ENCODE results near the gene SCN2B.

SCN2B gene

DNA sequence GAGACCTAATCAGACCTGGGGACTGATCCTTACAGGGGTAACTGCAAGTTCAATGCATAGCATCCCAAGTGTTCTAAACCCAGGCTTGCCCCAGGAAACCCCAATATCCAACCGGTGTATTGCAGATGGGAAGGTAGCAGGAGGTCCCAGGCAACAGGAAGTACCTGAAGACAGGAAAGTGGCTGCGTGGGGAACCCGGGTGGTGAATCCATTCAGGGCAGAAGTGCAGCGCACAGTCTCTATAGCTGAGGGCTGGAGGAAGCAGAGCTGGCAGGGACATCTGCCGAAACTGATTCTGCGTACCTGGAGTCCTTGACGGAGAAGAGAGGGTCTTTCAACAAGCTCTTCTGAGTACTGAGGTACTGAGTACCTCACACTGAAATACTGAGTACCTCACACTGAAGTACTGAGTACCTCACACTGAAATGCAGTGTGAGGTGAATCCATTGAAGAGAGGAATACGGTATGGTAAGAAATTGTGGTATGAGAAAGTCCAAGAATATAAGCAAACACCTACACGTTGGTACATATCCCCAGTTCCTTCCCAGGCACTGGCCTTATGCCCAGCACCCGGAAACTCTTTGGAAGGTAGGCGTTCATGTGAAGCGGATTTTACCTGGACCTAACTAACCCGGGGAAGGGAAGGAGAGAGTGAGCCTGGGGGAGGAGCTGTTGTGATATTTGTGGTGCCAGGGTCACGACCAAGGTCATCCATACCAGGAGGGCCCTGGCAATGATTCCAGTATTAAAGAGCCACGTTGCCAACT is 43.9 kb downstream of the SCN2B start:
- no peak for DNase-seq

DNA sequence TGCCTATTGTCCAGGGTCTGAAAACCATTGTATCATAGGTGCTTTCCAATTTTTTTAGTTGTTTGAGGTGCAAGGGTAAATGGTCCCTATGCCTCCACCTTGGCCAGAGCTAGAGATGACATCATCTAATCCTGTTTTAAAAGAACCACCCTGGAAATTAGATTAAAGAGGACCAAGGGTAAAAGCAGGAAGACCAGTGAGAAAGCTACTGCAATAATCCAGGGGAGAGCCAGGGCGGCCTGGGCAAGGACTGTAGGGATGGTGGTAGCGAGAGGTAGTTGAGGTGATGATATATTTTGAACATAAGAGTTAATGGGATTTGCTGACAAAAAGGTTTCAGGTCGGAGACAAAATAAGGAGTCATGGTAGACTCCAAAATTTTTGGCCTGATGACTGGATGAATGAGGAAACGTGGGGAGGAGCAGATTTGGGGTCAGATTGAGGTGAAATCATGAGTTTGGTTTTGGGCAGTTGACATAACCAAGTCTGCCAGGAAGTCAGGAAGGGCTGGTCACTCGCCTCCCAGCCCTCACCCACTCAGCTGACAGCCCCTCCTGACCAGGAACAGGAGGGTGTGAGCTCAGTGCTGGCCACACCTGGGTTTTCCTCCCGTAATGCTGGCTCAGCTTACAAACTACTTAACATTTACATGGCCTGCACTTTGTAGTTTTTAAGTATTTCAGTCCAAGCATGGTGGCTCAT is 46.8 kb downstream of the SCN2B start:
- no peak for DNase-seq

- DNase-seq: no peak
These were observed 47.5 kb downstream of the SCN2B start for GRCh38 chr11:118128721-118129470.

GRCh38 chr11:118128310-118128709 is 48.1 kb downstream of the SCN2B start:
- no peak for DNase-seq

- DNase-seq: no peak
These were observed 50.2 kb downstream of the SCN2B start for GRCh38 chr11:118126082-118126838.

GRCh38 chr11:118124929-118125535 is 51.4 kb downstream of the SCN2B start:
- DNase-seq: no peak

DNA sequence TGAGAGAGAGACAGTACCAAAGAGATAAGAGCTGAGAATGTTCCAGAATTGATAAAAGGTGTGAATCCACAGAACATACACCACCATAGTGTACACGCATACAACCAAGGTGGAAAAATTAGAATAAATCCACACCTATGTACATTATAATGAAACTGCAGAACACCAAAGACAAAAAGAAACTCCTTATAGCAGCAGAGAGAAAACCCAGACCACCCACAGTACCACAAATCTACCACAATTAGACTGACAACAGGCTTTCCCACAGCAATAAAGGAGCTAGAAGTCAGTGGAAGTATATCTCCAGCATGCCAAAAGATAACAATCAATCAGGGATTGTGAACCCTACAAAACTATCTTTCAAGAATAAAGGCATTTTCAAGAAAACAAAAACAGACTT is 55.6 kb downstream of the SCN2B start:
- DNase-seq: no peak

DNA sequence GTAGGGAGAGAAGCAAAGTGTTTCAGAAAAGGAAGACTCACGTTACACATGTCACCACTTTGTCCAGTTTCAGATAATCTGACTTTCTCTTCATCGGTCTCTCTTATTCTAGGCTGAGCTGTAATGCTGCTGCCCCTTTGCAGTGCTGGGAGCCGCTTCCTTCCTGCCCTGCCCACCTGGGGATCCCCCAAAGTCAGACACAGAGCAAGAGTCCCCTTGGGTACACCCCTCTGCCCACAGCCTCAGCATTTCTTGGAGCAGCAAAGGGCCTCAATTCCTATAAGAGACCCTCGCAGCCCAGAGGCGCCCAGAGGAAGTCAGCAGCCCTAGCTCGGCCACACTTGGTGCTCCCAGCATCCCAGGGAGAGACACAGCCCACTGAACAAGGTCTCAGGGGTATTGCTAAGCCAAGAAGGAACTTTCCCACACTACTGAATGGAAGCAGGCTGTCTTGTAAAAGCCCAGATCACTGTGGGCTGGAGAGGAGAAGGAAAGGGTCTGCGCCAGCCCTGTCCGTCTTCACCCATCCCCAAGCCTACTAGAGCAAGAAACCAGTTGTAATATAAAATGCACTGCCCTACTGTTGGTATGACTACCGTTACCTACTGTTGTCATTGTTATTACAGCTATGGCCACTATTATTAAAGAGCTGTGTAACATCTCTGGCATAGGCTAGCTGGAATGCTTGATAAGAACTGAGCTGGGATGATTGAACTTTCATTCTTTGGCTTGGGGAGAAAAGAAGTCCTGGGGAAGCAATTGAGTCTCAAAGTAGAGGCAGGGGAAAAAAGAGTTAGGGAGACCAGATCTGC is 58.4 kb downstream of the SCN2B start:
- no peak for DNase-seq

DNA sequence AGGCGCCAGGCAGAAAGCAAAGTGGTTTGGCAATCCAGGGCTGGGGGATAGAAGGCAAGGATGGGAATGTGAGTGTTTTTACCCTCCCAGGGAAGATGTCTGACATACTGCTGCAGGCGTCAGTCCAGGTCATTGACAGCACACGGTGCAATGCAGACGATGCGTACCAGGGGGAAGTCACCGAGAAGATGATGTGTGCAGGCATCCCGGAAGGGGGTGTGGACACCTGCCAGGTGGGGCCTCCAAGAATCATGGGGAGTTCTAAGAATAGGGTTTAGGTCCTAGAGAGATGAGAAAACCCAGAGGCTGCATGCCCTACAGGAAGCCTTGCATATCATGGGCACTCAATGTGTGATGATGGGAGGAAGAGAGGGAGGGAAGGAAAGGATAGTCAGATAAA is 61.4 kb downstream of the SCN2B start:
- no peak for DNase-seq

DNA sequence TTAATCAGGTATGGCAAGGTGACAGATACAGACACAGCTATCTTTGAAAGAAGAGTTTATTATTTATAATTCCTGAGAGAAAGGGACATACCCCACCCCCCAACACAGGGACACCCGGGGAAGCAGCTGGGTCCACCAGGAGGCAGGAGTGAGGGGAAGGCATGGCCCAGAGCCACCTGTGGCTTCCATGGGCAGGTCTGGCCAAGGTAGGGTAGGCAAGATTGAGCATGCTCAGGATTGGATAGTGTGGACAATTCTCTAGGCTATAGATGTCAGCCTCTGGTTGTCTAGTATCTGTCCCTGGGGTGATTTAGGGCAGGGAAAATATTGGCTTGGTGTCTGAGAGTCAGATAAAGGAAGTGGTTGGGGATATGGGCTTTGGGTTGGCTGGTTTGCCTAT is 62.2 kb downstream of the SCN2B start:
- DNase-seq: no peak

DNA sequence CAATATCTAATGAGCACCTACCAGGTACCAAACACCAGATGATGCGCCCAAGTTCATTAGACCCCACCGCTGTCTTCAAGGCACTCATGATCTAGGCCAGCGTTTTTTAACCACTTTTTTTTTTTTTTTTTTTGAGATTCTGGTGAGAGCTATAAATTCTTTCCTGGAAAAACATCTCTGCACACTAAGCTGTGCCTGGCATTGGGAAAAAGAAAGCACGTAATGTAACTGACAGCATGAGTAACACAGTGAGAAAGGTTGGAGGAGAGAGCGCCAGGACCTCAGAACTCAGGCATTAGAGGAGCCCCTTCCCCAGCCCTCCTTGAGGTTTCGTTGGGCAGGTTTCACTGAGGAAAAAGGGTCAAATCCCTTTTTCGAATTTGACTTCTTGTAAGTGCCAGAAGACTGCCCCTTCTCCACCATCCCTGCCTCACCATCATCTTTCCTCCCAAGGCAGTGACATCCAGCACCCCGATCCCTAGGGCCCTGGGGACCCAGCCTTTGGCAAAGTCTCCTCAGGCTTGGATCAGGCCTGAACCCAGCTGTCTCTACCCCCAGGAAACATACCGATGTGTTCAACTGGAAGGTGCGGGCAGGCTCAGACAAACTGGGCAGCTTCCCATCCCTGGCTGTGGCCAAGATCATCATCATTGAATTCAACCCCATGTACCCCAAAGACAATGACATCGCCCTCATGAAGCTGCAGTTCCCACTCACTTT is 63.6 kb downstream of the SCN2B start:
- no peak for DNase-seq

Measured in GDM1 (cell line).